HG03558 (cell line): ENCODE data around the gene NLRP7.
"Not testable (repeated sequence)": the region's sequence is repeated elsewhere in the genome, so short reads cannot be mapped to it uniquely, and the experiment has no call there.

Experiments used
- ATAC-seq: cut with Tn5 transposase; IDR thresholded peaks from one replicate; pipeline ENCODE4 v1.9.1; 2021; ENCODE audit warnings: moderate number of reproducible peaks; ENCODE audit not compliant: unreplicated experiment; ENCODE audit errors: extremely low read depth

Gene NLRP7

DNA sequence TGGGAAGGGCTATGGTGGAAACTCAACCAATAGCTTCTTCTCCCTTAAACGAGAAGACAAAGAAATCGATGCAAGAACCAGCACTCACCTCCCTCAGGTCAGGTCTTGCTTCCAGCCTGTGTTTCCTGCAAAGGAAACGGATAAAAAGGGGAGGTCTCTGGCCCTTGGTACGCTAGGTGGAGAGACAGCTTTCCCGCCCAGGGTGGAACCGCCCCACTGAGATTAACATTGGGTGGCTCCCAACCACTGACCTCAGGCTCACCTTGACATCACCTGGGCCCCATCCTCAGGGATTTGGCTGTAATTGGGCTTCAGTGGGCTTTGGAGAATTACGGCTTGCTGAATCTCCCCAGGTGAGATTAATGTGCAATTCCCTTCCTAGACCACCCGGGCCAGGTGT, at the start of gene NLRP7:
TSS of gene NLRP7 (minus strand) at position 150 of the 400 bp plus-strand sequence.
- ATAC-seq = no peak

DNA sequence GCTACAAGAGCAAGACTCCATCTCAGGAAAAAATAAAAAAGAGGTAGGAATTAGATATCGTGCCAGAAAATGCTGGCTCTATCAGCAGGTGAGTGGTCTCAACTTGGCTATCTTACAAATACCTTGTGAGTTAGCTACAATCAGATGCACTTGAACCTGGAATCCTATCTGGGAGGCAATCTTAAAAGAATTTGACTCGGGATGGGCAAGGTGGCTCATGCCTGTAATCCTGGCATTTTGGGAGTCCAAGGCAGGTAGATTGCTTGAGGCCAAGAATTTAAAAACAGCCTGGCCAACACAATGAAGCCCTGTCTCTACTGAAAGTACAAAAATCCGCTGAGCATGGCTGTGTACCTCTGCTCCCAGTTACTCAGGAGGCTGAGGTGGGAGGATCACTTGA, 48.2 kb upstream of the NLRP7 start:
- no peak for ATAC-seq

DNA sequence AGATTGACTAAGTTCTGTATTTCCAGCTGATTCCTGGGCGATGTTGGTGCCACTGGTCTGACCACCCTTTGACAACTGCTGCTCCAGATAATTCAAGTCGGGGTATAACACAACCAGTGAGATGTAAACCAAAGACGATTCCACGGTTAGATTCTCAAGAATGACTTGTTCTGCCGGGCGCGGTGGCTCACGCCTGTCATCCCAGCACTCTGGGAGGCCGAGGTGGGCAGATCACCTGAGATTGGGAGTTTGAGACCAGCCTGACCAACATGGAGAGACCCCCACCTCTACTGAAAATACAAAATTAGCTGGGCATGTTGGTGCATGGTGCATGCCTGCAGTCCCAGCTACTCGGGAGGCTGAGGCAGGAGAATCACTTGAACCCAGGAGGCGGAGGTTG, 42.2 kb upstream of the NLRP7 start:
- ATAC-seq = not testable (repeated sequence)

DNA sequence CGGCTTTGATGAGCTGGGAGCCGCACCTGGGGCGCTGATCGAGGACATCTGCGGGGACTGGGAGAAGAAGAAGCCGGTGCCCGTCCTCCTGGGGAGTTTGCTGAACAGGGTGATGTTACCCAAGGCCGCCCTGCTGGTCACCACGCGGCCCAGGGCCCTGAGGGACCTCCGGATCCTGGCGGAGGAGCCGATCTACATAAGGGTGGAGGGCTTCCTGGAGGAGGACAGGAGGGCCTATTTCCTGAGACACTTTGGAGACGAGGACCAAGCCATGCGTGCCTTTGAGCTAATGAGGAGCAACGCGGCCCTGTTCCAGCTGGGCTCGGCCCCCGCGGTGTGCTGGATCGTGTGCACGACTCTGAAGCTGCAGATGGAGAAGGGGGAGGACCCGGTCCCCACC, 35.2 kb upstream of the NLRP7 start:
- ATAC-seq = not testable (repeated sequence)

DNA sequence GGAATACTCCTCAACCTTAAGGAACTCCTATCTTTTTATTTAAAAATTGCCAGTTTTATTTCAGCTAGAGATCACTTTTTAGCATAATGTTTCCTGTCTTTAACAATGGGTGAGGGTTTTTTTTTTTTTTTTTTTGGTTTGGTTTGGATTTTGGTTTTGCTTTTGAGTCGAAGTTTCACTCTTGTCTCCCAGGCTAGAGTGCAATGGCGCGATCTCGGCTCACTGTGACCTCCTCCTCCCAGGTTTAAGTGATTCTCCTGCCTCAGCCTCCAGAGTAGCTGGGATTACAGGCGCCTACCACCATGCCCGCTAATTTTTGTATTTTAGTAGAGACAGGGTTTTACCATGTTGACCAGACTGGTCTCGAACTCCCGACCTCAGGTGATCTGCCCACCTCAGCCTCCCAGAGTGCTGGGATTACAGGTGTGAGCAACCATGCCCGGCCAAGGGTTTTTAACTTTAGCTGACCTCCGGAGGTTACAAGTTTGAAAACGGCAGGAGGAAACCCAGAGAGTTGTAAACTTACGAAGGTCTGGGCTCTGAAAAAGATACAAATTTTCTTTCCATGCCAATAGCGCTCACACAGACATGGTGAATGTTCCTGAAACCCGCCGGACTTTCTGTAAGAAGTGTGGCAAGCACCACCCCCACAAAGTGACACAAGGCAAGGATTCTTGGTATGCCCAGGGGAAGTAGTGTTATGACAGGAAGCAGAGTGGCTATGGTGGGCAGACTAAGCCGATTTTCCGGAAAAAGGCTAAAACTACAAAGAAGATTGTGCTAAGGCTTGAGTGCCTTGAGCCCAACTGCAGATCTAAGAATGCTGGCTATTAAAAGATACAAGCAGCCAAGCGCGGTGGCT, 26.1 kb upstream of the NLRP7 start:
- not testable (repeated sequence) for ATAC-seq

DNA sequence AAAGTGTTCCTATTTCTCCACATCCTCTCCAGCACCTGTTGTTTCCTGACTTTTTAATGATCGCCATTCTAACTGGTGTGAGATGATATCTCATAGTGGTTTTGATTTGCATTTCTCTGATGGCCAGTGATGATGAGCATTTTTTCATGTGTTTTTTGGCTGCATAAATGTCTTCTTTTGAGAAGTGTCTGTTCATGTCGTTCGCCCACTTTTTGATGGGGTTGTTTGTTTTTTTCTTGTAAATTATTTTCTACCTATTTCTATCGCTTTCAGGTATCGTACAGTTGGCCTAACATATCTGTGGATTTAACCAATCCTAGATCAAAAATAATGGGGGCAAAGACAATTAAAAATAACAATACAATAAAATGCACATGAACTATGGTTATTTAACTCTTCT, 24.1 kb upstream of the NLRP7 start:
- not testable (repeated sequence) for ATAC-seq

DNA sequence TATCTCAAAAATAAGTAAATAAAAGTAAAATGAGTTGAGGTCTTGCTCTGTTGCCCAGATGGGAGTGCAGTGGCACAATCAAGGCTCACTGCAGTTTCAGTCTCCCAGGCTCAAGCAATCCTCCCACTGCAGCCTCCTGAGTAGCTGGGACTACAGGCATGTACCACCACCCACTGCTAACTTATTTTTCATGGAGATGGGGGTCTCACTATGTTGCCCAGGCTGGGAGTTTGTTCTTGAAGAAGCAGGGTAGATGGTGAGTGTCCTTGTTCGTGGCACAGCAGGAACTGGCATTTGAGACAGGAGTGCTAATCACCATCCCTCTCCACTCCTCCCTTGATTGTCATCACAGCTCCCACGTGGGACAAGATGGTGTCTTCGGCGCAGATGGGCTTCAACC, 22.3 kb upstream of the NLRP7 start:
- no peak for ATAC-seq

DNA sequence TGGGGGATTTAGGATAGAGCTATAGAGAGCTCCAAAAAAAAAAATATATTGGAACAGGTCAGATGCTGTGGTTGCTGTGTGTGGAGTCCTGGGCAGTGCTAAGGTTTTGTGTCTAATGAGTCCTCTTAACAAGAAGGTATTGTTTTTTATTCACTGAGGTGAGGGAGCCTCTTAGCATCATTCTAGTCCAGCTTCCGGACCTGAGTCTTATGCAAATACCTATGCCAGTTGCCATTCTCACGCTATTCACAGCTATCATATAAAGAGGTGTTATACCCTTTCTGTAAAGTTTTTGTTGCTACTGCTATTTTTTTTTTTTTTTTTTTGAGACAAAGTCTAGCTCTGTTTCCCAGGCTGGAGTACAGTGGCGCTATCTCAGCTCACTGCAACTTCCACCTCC, 20.3 kb upstream of the NLRP7 start:
- no peak for ATAC-seq

DNA sequence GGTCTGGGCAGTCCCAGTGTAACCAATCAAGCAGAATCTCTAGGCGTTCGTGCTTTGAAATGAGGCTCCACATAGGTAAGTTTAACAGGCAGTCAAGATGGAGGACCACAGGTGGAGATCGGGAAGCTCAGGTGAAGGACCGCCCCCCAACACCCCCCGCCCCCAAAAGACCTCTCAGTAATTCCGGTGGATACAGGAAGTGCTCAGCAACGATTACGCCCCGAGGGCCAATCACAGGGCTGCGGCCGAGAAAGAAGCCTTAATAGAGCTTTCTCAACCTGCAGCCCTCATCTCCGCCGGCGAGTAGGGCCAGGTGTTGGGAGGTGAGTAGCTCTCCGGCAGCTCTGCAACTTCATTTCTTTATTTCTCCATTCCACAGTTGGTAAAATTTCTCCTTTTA, 17.7 kb upstream of the NLRP7 start:
- ATAC-seq = not testable (repeated sequence)

DNA sequence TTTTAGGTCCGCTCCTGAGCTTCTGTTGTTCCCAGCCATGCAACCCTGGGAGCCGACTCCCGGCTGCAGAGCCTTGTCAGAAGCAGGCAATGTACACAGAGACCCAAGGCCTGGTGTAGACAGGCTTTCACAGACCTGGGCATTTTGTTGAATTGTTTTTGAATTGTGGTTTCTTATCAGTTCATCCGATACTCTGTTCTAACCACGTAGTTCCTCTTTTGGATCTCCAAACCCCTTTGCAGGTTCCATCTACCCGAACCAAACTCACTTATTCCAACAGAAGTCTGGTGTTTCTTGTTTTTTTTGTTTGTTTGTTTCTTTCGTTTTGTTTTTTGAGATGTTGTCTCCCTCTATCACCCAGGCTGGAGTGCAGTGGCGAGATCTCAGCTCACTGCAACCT, 12.5 kb upstream of the NLRP7 start:
- no peak for ATAC-seq

DNA sequence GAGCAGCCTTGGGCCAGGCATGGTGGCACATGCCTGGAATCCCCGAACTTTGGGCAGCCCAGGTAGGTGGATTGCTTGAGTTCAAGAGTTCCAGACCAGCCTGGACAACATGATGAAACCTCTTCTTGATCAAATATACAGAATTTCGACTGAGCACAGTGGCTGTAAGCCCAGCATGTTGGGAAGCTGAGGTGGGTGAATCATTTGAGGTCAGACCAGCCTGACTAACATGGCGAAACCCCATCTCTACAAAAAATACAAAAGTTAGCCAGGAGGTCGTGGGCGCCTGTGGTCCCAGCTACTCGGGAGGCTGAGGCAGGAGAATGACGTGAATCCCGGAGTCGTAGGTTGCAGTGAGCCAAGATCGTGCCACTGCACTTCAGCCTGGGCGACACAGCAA, 8.0 kb upstream of the NLRP7 start:
- ATAC-seq = no peak

DNA sequence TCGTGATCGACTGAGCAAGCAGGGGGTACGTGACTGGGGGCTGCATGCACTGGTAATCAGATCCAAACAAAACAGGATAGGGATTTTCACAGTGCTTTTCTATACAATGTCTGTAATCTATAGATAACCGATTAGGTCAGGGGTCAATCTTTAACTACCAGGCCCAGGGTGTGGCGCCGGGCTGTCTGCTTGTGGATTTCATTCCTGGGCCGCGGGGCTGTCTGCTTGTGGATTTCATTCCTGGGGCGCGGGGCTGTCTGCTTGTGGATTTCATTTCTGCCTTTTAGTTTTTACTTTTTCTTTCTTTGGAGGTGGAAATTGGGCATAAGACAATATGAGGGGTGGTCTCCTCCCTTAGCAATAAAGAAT, 6.0 kb upstream of the NLRP7 start:
- ATAC-seq = not testable (repeated sequence)

DNA sequence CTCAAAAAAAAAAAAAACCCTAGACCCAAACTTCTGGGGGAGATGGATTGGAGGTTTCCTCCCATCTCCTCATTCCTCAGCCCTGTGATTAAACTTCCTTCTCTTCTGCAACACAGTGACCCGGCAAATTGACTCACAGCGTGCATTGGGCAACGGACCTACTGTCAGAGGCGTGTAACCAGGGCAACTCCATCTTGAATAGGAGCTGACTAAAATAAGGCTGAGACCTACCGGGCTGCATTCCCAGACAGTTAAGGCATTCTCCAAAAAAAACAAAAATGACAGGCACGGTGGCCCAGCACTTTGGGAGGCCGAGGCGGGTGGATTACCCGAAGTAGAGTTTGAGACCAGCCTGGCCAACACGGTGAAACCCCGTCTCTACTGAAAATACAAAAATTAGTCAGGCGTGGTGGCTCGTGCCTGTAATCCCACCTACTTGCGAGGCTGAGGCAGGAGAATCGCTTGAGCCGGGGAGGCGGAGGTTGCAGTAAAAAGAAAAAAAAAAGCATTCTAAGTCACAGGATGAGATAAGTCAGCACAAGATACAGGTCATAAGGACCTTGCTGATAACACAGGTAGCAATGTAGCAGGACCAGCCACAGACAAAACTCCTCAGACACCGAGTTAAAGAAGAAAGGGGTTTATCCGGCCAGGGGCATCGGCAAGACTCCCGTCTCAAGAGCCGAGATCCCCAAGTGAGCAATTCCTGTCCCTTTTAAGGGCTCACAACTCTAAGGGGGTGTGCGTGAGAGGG, 5.4 kb upstream of the NLRP7 start:
- no peak for ATAC-seq

DNA sequence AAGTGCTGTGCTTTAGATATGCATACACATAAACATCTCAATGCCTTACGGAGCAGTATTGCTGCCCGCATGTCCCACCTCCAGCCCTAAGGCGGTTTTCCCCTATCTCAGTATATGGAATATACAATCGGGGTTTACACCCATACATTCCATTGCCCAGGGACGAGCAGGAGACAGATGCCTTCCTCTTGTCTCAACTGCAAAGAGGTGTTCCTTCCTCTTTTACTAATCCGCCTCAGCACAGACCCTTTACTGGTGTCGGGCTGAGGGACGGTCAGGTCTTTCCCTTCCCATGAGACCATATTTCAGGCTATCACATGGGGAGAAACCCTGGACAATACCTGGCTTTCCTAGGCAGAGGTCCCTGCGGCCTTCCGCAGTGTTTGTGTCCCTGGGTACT, 3.2 kb upstream of the NLRP7 start:
- ATAC-seq = not testable (repeated sequence)

DNA sequence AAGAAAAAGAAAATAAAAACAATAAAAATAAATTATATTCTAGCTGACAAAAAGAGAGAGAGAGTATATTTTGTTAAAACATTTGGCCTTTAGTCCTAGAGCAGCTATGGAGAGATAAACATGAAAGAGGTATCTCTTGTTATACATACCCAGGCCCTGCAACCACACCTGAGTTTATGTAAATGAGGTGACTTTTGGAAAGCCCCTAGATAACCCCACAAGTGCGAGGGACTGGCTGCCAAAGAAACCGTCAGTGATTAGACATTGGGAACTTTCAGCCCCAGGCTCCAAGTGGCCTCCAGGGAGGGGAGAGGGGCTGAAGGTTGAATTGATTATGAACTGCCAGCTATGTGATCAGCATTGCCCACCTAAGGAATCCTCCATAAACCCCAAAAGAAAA, 2.1 kb upstream of the NLRP7 start:
- ATAC-seq = no peak

DNA sequence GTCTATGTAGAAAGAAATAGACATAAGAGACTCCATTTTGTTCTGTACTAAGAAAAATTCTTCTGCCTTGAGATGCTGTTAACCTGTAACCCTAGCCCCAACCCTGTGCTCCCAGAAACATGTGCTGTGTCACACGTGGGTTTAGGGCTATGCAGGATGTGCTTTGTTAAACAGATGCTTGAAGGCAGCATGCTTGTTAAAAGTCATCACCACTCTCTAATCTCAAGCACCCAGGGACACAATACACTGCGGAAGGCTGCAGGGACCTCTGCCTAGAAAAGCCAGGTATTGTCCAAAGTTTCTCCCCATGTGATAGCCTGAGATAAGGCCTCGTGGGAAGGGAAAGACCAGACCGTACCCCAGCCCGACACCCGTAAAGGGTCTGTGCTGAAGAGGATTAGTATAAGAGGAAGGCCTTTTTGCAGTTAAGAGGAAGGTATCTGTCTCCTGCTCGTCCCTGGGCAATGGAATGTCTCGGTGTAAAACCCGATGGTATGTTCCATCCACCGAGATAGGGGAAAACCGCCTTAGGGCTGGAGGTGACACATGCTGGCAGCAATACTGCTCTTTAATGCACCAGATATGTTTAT, 3.5 kb downstream of the NLRP7 start:
- ATAC-seq = not testable (repeated sequence)

DNA sequence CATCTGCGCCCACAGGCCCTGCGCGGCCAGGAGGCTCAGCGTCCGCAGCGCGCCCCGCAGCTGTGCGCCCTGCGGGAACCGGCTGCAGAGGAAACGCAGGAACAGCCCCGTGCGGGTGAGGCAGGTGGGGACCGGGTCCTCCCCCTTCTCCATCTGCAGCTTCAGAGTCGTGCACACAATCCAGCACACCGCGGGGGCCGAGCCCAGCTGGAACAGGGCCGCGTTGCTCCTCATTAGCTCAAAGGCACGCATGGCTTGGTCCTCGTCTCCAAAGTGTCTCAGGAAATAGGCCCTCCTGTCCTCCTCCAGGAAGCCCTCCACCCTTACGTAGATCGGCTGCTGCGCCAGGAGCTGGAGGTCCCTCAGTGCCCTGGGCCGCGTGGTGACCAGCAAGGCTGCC, 7.8 kb downstream of the NLRP7 start:
- not testable (repeated sequence) for ATAC-seq

DNA sequence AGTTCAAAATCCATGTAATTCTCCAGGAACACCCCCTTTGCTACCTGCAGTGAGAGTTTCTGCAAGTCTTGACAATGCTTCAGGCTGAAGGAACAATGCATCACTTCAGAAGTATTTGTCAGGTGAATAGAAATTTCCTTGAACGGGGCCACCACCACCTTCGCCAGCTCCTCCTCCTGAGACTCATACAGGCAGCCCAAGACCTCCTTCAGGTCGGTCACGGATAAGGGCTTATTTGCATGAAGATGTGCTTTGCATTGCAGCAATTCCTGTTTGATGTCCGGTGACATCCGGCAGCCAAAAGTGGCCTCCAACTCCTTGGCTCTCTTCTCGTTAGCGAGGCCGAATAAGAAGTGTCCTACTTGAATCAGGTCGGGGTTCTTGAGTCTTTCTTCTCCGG, 8.4 kb downstream of the NLRP7 start:
- ATAC-seq = no peak

DNA sequence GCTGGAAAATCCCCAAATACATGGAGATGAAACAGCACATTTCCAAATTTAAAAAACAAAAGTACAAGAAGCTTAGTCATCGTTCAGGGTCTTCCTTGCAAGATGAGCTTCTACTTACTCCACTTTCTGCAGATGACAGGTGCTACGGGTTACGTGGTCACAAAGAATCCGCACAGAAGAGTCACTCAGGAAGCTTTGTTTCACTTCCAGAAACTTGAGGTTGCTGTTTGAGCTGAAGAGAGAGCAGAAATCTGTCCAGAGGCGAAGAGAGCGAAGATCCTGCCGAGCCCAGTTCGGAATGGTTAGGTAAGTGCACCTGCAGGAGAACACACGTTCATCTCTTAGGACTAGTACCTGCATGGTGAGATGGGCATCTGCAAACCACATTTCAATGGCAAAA, 9.4 kb downstream of the NLRP7 start:
- ATAC-seq = no peak

DNA sequence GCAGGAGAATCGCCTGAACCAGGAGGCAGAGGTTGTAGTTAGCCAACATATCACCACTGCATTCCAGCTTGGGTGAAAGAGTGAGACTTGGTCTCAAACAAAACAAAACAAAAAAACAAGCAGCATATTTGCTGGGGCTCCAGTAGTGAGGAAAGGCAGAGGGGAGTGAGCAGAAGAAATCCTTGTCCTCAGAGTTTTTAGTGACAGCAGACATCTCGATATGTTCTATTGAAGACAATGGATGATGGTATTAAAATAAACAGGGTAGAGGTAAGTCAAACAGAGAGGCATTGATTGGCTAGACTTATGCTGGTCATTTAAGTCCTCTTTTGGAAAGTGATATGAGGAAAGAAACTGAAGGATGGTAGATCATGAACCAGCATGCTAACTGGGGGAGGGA, 19.0 kb downstream of the NLRP7 start:
- no peak for ATAC-seq

DNA sequence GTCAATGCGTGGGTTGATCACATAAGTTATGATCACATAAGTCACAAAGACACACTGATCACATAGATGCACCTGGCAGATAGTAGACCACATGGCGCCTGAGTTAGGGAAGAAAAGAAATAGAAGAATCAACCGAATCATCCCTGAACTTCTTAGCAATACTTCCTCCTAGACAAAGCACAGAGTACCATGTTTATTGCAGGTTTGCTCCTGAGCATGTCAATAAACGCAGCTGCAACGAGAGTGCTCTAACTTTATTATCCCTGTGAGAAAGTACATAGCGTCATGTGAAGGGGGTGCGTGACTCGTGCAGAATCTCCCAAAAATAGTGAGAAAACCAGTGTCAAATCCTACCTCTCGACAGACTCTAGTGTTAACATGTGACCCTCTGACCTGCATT, 24.1 kb downstream of the NLRP7 start:
- no peak for ATAC-seq
